PC-9 (cell line): ENCODE measurements around the gene BCL11B. TPM values are rescaled to one million over a fixed set of nuclear protein-coding genes. Genes with fewer than 3 reads are reported as not detected.

ENCODE experiments used
- BruUV-seq: library from RNA; stranded (reverse); fragments of 400-500 nt; replicated peaks from 2 replicates; lab custom pipeline; 2021; lab: Mats Ljungman, UMichigan
- CTCF ChIA-PET: fragments of 300-600 bp; sonication (Branson Sonifier 250); formaldehyde crosslinking; loops from one replicate; lab custom pipeline; 2022; ENCODE audit warnings: antibody characterized with exemption; lab: Charles Lee
- POLR2A ChIA-PET: fragments of 300-600 bp; sonication (Branson Sonifier 250); formaldehyde crosslinking; loops from one replicate; lab custom pipeline; 2022; ENCODE audit warnings: antibody characterized with exemption; ENCODE audit not compliant: unreplicated experiment; lab: Charles Lee
- DNase-seq, 2 experiments: peaks; one replicate each; pipeline versions ENCODE4 v3.0.0 to v3.0.0-alpha.2; 2015 to 2022; ENCODE audit warnings: mixed read lengths in 1 of 2
- H2AFZ ChIP-seq: fragments of 200-600 bp; sonication (generic); 2 replicates; pipeline ENCODE4 v1.8.1; 2017; ENCODE audit warnings: antibody characterized with exemption
- H3F3A ChIP-seq: fragments of 200-600 bp; sonication (generic); 2 replicates; pipeline ENCODE4 v1.8.1; 2017; ENCODE audit warnings: antibody characterized with exemption, mild to moderate bottlenecking, low read depth; ENCODE audit not compliant: insufficient read depth
- H3K27ac ChIP-seq: fragments of 200-600 bp; sonication (generic); 2 replicates; pipeline ENCODE4 v1.6.1; 2016; ENCODE audit warnings: mixed run types
- H3K27me3 ChIP-seq: fragments of 200-600 bp; sonication (generic); 2 replicates; pipeline ENCODE4 v1.6.1; 2016; ENCODE audit warnings: low read depth, mixed run types; ENCODE audit not compliant: insufficient read depth
- H3K36me3 ChIP-seq: fragments of 200-600 bp; sonication (generic); 2 replicates; pipeline ENCODE4 v1.6.1; 2016; ENCODE audit warnings: low read depth, mixed run types
- H3K4me1 ChIP-seq: fragments of 200-600 bp; sonication (generic); replicated peaks from 2 replicates; pipeline ENCODE4 v1.6.1; 2016; ENCODE audit warnings: mixed run types; ENCODE audit not compliant: insufficient read depth
- H3K4me2 ChIP-seq: fragments of 200-600 bp; sonication (generic); 2 replicates; pipeline ENCODE4 v1.6.1; 2017; ENCODE audit warnings: mixed run types
- H3K4me3 ChIP-seq: fragments of 200-600 bp; sonication (generic); 2 replicates; pipeline ENCODE4 v1.6.1; 2016; ENCODE audit warnings: mixed run types
- H3K79me2 ChIP-seq: fragments of 200-600 bp; sonication (generic); 2 replicates; pipeline ENCODE4 v1.6.1; 2017; ENCODE audit warnings: low read depth, mixed run types
- H3K9me2 ChIP-seq: fragments of 200-600 bp; sonication (generic); 2 replicates; pipeline ENCODE4 v1.8.1; 2017; ENCODE audit warnings: mild to moderate bottlenecking; ENCODE audit not compliant: insufficient read depth
- H3K9me3 ChIP-seq: fragments of 200-600 bp; sonication (generic); 2 replicates; pipeline ENCODE4 v1.8.1; 2016; ENCODE audit warnings: low read depth; ENCODE audit not compliant: insufficient read depth
- H4K20me1 ChIP-seq: fragments of 200-600 bp; sonication (generic); 2 replicates; pipeline ENCODE4 v1.8.1; 2017; ENCODE audit not compliant: insufficient read depth
- EZH2 ChIP-seq: fragments of 200-600 bp; sonication (generic); IDR thresholded peaks from 2 replicates; pipeline ENCODE4 v1.8.0; 2017; ENCODE audit warnings: antibody characterized with exemption, low read depth
- intact Hi-C: fragments of 100-400 bp; cut with micrococcal nuclease; formaldehyde crosslinking; loops from one replicate; pipeline ENCODE4 v1.10.0; 2022; ENCODE audit not compliant: unreplicated experiment
- total RNA-seq: library from RNA; stranded (reverse); gene quantifications from 2 replicates; pipeline ENCODE4 v1.2.3, GENCODE V29; 2021
- TF ChIP-seq, protein P1 (sequence below): fragments of 200-600 bp; sonication (generic); conservative IDR thresholded peaks from 2 replicates; pipeline ENCODE4 v1.6.1; 2017; ENCODE audit warnings: mixed run types, antibody characterized with exemption, mild to moderate bottlenecking, moderate library complexity

Gene BCL11B
- total RNA-seq, 1 experiment from 2014 or later, result not detected

GRCh38 chr14:99194736-99195135, 77.3 kb downstream of the BCL11B start:
- Histone ChIP-seq H3K9me2 (no peaks in the 10 kb centered on the region), H3K9me3 (no peaks in the 10 kb centered on the region), H3K79me2 (no peaks in the 10 kb centered on the region), H4K20me1 (no peaks in the 10 kb centered on the region), H3K4me1 (no peaks in the 10 kb centered on the region), H2AFZ (no peak overlapping the region), H3K36me3 (no peaks in the 10 kb centered on the region), H3K4me3 (no peak overlapping the region), H3K27ac (no peak overlapping the region), H3F3A (no peaks in the 10 kb centered on the region), H3K4me2 (no peak overlapping the region), H3K27me3 (peaks cover 58% of the 10 kb centered on the region)
- intact Hi-C loops, result no loop called here
- no peak for DNase-seq
- no TSS peak for BruUV-seq
- ChIA-PET POLR2A (no interaction called here), CTCF (no interaction called here)
- TF ChIP-seq, protein P1, sequence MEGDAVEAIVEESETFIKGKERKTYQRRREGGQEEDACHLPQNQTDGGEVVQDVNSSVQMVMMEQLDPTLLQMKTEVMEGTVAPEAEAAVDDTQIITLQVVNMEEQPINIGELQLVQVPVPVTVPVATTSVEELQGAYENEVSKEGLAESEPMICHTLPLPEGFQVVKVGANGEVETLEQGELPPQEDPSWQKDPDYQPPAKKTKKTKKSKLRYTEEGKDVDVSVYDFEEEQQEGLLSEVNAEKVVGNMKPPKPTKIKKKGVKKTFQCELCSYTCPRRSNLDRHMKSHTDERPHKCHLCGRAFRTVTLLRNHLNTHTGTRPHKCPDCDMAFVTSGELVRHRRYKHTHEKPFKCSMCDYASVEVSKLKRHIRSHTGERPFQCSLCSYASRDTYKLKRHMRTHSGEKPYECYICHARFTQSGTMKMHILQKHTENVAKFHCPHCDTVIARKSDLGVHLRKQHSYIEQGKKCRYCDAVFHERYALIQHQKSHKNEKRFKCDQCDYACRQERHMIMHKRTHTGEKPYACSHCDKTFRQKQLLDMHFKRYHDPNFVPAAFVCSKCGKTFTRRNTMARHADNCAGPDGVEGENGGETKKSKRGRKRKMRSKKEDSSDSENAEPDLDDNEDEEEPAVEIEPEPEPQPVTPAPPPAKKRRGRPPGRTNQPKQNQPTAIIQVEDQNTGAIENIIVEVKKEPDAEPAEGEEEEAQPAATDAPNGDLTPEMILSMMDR, result no peak
- no peak for TF ChIP-seq EZH2

DNA sequence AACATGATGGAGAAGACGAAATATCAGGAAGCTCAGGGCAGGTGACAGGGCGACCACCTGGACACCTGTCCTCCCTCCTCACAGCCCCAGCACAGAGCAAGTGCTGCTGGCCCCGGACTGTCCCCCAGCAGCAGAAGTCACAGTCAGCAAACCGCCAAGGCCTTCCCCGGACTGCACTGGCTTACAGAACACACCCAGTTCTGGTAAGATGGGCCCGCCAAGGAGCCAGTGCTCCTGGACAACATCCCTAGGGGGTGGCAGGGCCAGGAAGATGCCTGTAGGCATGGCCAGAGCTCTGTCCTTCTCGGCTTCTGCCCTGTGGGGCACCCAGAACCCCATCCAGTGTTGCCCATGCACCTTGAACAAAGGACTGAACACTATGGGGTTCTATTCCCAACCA, 77.9 kb downstream of the BCL11B start:
- POLR2A ChIA-PET, result no interaction called here
- Histone ChIP-seq H3F3A (no peaks in the 10 kb centered on the region), H3K9me3 (no peaks in the 10 kb centered on the region), H3K79me2 (no peaks in the 10 kb centered on the region), H3K27ac (no peak overlapping the region), H3K4me2 (no peak overlapping the region), H3K4me3 (no peak overlapping the region), H3K9me2 (no peaks in the 10 kb centered on the region), H2AFZ (no peak overlapping the region), H3K36me3 (no peaks in the 10 kb centered on the region), H3K27me3 (peaks cover 63% of the 10 kb centered on the region), H4K20me1 (no peaks in the 10 kb centered on the region), H3K4me1 (no peaks in the 10 kb centered on the region)
- CTCF ChIA-PET, result no interaction called here
- BruUV-seq, result no TSS peak
- TF ChIP-seq, protein P1, result no peak
- no peak for TF ChIP-seq EZH2
- no peak for DNase-seq
- intact Hi-C loops, result no loop called here

- Histone ChIP-seq H3K79me2 (no peaks in the 10 kb centered on the region), H3K36me3 (no peaks in the 10 kb centered on the region), H3K4me3 (no peak overlapping the region), H3F3A (no peaks in the 10 kb centered on the region), H3K4me1 (no peaks in the 10 kb centered on the region), H3K27me3 (peaks cover 63% of the 10 kb centered on the region), H3K9me2 (no peaks in the 10 kb centered on the region), H3K9me3 (no peaks in the 10 kb centered on the region), H2AFZ (no peak overlapping the region), H3K4me2 (no peak overlapping the region), H4K20me1 (no peaks in the 10 kb centered on the region), H3K27ac (no peak overlapping the region)
- TF ChIP-seq, protein P1, result no peak
- no peak for TF ChIP-seq EZH2
- ChIA-PET POLR2A (no interaction called here), CTCF (no interaction called here)
- no peak for DNase-seq
- no TSS peak for BruUV-seq
- intact Hi-C loops, result no loop called here
Observed at GRCh38 chr14:99192830-99193229, 79.2 kb downstream of the BCL11B start.
